GM19372 (cell line): ENCODE results near the gene CCDC183.
"Not testable (repeated sequence)": the region's sequence is repeated elsewhere in the genome, so short reads cannot be mapped to it uniquely, and the experiment has no call there.

Experiments
- ATAC-seq: cut with Tn5 transposase; IDR thresholded peaks from one replicate; pipeline ENCODE4 v1.9.1; 2021; ENCODE audit warnings: mild to moderate bottlenecking, low read depth, moderate library complexity; ENCODE audit not compliant: unreplicated experiment

The CCDC183 gene

DNA sequence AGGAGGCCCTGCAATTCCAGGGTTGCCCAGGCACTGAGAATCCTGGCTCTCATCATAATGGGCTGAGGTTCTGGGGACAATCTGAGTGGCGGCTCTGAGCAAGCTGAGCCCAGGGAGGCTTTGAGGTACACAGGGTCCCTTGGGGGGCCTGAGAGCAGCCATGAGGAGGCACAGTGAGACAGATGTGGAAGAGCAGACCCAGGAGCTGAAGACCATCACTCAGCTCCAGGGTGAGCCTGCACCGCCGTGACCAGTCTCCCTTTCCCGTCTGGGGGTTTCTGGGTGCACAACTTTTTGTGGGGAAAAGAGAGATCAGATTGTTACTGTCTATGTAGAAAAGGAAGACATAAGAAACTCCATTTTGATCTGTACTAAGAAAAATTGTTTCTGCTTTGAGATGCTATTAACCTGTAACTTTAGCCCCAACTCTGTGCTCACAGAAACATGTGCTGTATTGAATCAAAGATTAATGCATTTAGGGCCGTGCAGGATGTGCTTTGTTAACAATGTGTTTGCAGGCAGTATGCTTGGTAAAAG is at the start of gene CCDC183:
TSS of gene CCDC183 (plus strand) at position 101 of the 537 bp plus-strand sequence. CDS start at position 161, 60 bp downstream.
- ATAC-seq = no peak

DNA sequence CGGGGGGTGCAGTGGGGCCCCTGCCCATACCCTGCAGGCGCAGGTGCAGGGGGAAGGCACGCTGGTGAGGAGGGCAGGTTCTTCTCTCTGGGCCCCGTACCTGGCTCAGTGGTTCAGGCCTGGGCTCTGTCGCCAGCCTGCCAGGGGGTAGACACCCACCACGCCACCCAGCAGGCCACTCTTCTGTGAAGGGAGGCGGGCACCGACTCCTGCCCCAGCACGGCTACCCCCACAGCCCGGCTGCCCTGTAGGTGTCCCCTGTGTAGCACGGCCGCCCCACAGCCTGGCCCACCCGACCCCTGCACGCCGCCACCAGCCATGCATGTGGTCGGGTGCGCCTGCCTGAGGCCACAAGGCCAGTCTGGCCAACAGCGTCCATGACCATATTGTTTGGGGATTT is 49.5 kb upstream of the CCDC183 start:
- ATAC-seq = no peak

DNA sequence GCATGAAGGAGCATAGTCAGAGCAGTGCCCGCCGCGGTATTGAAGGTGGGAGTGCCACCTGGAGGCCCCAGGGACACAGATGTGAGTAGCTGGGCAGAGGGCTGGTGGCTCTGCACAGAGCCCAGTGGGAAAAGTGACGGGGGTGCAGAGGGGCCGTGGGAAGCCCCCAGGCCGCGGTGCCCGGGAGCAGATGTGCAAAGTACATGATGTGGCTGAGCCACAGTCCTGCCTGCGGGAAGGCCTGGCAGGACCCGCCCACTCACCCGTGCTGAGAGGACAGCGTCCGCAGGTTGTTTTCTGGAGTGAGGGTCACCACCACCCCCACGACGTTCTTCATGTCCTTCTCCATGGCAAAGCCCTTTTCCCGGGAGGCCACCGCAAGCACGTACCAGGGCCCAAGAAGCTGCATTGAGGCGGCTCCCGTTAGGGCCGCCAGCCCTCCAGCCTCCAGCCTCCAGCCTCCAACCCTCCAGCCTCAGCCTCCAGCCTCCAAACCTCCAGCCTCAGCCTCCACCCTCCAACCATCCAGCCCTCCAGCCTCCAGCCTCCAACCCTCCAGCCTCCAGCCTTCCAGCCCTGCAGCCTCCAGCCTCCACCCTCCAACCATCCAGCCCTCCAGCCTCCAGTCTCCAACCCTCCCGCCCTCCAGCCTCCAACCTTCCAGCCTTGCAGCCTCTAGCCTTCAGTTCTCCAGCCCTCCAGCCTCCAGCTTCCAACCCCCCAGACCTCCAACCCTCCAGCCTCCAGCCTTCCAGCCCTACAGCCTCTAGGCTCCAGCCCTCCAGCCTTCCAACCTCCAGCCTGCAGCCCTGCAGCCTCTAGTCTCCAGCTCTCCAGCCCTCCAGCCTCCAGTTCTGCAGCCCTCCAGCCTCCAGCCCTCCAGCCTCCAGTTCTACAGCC is 48.7 kb upstream of the CCDC183 start:
- ATAC-seq = no peak

DNA sequence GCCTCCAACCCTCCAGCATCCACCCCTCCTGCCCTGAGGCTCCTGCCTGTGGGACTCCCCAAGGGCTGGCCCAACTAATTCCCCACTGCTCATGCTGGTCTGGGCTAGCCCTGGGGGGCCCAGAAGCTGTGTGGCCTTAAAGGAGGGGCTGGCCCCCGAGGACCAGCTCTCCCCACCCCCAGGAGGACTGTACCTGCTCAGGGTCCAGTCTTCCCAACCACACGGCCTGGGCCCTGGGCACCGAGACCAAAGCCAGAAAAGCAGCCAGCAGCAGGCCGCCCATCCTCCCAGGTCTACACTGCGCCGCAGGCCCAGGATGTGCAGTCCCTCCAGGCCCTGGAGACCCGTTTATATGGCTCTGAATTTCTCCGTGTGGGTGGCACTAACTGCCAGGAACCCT is 47.9 kb upstream of the CCDC183 start, which contains the start of gene LCN6:
TSS of gene LCN6 (minus strand) at position 325 of the 400 bp plus-strand sequence. CDS start at position 283, 42 bp downstream.
- ATAC-seq = no peak

DNA sequence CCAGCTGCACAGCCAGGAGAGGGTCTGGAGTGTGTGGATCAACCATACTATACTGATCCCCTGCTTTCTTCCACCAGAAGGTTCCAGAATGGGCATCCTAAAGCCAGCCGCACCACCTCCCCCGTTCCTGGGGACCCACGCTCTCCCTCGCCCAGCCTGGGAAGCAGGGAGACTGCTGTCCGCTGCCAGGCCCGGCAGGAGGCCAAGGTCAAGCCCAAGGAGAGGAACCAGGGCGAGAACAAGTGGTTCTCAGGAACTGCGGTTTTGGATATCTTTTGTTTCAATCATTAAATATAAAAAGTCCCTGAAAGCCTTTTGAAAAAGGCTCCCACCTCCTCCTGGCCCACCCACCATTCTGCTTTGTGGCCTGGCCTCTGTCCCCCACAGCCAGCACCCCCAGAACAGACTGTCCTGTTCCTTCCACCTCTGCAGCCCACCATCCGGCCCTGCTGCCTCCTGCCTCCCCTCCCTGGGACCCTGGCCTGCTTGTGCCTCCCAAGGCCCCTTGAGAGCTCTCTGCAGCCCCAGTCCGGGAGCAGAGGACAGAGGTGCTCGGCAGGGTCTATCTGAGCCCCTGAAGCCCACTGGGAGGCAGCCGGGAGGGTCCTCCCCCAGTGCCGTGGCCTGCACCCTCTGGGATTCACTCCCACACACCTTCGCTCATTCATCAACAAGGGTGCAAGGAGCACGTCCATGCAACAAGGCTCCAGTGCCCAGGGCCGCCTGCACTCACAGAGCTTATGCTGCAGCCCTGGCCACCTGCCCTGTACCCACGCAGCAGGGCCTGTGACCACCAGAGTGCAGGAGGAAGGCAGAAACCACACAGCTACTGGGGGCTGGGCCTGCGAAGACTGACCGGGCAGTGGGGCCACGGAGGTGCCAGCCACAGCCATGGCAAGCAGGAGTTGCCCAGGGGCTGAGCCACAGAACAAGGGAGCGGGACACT is 47.2 kb upstream of the CCDC183 start:
- no peak for ATAC-seq

DNA sequence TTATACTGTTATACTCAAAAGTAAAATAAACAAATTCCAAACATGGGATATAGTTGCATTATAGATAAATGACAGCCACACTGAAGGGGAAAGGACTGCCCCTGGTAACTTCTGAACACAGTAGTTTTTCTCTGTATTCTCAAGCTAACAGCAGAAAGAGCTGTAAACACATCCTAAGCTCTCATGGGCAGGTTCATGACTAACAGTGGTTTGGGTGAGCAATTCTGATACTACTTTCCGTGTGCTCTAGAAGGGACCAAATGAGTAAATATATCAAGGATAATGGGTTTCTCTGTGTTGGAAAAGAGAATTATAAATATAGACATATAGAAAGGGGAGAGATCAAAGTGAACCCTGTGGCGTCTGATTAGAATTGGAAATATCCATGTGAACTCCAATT is 45.6 kb upstream of the CCDC183 start:
- no peak for ATAC-seq

DNA sequence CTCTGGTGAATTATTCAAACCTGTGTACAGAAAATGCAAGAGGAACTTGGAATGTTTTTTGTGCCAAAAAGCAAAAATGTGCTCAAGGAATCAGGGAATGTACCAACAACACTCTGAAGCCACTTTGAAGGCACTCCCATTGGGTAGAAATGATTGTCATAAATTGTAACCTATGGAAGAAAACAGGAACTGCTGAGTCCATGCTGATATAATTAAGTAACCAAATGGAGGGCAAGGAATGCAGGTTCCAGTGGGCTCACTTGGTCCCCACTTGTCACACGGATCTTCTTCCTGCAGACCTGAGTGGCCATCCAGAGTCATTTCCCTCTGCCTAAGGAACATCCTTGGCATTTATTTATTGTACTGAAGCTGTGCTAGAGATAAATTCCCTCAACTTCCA is 44.9 kb upstream of the CCDC183 start:
- ATAC-seq = no peak

DNA sequence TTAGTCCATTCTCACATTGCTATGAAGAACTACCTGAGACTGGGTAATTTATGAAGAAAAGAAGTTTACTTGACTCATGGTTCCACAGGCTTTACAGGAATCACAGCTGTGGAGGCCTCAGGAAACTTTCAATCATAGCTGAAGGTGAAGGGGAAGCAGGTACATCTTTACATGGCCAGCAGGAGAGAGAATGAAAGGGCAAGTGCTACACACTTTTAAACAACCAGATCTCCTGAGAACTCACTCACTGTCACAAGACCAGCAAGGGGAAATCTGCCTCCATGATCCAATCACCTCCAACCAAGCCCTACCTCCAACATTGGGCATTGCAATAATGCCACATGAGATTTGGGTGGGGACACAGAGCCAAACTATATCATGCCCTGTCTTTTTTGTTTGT is 44.3 kb upstream of the CCDC183 start:
- ATAC-seq = no peak

DNA sequence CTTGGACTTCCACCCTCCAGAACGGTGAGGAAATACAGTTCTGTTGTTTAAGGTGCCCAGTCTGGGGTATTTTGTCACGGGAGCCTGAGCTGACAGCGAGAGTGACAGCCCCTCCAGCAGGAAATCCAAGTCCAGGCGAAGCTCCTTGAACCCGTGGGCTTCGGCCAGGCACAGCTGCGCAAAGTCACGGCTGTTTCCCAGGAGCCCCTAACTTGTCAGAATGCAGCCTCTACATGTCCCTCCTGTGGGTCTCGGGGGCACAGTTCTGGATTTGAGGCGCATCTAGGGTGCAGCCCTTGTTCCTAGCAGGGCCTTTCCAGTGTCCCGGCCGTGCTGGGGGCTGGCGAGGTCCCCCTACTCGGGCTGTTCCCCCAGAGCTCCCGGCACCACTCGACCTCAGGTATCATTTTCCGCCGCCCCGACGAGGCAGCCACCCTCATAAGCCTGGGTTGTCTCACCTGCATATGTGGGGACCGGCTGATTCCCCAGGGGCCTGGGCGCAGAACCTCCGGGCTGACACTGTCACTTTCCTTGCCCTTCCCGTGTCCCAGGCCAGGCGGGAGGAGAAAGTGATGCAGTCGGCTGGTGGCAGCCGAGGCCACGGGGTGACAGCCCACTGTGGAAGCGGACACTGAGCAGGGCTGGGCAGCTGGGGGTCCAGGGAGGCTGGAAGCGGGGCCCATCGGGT is 42.6 kb upstream of the CCDC183 start:
- no peak for ATAC-seq

DNA sequence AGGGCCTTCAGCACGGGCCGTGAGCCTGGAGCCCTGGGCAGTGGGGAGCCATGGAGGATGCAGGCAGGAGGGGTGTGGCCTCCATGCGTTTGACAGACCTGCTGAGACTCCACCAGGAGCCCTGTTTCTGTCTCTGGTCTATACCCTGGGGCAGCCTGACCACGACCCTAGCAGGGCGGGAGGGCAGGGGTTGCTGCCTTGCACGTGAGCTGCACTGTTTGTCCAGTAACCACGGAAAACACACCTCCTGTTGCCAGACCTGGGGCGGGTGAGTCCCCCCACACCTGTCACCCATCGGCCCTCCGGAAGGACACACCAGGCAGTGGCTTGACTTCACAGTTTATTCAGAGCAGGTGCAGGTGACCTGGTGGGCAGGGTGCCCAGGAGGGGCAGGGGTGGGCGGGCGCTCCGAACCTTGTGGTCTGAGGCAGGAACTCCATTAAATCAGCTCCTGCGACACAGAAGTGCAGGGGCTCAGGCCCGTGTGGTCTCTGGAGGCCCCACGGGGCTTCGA is 42.0 kb upstream of the CCDC183 start:
- no peak for ATAC-seq

DNA sequence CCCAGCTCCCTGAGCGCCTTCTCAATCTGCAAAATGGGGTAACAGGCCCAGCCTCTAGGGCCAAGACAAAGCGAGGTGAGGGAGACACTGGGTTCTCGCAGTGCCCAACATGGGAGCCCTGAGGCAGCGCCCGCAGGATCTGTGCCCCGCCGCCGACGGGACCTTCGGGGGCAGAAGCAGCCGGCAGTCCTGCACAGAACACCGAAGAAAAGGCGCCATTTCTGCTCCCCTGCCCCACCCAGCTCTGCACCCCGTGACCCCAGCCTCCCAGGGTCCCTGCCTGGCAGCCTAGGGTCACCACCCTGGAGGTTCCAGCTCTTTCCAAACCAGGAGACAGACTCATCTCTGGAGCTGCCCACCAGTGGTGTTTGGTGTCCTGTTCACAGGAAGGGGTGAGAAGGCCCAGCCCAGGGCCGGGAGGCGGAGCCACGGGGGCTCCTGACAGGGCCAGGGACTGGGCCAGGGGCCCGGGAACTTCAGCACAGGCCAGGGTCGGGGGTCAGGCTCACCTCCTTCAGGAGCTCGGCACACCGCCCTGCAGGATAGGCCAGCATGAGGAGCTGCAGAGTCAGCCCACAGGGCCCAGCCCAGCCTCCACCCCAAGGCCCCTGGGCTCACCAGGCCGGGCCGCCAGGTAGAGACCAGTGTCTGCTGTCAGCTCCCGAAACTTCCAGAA is 41.4 kb upstream of the CCDC183 start:
- no peak for ATAC-seq

DNA sequence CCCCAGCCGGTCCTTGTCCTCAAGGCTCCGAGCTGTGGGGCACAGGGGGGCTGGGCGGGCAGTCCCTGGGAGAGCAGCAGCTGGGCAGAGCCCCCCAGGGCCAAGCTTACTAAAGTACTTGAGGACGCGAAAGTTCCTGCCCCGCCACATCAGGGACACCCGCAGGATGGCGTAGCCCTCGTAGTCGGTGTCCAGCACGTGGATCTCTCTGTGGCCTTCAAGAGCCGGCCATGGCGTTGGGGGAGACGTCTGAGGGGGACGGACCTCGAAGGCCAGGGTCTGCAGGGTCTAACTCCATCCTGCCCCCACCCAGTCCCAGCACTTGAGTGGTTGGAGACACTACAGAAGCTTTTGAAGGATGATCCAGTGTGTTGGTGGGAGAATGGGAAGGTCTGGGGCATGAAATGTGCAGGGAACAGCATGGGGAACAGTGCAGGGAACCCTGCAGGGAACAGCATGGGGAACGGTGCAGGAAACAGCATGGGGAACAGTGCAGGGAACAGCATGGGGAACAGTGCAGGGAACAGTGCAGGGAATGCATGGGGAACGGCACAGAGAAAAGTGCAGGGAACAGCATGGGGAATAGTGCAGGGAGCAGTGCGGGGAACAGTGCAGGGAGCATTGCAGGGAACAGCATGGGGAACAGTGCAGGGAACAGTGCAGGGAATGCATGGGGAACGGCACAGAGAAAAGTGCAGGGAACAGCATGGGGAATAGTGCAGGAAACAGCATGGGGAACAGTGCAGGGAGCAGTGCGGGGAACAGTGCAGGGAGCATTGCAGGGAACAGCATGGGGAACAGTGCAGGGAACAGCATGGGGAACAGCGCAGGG is 40.6 kb upstream of the CCDC183 start:
- not testable (repeated sequence) for ATAC-seq

DNA sequence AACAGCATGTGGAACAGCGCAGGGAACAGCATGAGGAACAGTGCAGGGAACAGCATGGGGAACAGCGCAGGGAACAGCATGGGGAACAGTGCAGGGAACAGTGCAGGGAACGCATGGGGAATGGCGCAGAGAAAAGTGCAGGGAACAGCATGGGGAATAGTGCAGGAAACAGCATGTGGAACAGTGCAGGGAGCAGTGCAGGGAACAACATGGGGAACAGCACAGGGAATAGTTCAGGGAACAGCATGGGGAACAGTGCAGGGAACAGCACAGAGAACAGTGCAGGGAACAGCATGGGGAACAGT is 40.1 kb upstream of the CCDC183 start:
- ATAC-seq = no peak

DNA sequence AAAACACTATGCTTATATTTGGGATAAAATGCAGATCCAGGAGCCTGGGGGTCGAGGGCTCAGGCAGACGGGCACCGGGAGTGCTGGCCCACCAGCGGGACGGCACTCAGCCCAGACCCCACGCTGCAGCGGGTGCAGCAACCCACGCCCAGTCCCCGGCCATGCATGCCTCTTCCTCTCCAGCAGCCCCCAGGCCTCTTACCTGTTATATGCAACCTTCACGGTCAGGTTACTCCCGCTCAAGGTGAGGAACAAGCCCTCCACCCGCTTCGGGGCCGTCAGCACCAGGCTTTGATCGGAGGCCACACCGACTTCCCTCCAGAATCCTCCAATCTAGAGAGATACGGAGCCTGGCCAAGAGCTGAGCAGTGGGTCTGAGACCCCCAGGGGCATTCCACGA is 39.3 kb upstream of the CCDC183 start:
- no peak for ATAC-seq

DNA sequence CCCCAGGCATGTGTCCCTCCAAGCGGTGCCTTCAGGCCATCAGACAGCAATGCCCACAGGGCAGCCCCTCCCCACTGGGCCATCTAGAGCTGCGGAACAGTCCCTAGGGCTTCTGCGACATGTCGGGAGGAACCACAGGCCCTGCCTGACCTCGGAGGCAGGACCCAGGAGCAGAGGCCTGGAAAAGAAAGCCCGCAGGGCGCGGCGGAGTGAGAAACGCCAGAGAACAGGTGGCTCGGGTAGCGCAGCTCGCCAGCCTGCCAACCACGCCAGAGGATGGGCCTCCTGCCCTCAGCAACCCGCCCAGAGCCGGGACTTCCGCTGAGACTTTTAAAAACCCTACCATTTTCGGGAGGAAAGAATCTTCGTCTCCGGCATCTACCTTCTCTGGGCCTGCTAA is 38.8 kb upstream of the CCDC183 start:
- no peak for ATAC-seq

DNA sequence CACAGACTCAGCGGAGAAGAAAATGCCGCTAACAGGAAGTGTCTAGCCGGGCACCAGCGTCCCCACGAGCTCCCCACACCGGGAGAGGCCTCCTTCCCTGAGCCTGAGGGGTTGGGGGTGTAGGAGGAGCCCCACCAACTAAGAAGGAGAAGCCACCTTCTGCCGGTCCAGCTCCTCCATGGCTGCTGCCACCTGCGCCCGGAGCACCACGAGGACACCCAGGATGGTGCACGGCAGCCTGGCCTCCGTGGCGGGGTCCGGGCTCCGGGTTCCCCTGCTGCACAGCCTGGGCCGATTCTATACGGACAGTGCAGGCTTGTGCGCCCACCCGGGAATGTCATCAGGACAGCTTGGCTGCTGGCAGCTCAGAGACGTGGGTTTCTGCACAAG is 38.4 kb upstream of the CCDC183 start:
- no peak for ATAC-seq

DNA sequence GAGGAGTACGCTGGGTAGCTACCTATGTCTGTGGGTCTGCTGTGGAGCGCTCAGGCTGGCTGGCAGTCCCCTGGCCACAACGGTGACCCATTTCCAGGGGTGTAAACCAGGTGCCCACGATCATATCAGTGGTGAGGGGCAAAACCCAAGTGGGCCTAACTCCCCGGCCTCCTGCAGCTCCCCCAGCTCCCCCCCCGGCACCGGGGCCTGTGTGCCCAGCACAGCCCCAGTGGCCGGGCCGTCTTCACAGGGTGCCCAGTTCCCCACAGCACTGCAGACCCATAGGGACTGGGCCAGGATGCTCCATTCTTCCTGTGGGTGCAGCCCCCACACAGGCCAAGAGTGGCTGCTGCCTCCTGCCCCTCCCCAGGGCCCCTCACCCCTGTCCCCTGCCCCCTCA is 37.1 kb upstream of the CCDC183 start:
- ATAC-seq = no peak

DNA sequence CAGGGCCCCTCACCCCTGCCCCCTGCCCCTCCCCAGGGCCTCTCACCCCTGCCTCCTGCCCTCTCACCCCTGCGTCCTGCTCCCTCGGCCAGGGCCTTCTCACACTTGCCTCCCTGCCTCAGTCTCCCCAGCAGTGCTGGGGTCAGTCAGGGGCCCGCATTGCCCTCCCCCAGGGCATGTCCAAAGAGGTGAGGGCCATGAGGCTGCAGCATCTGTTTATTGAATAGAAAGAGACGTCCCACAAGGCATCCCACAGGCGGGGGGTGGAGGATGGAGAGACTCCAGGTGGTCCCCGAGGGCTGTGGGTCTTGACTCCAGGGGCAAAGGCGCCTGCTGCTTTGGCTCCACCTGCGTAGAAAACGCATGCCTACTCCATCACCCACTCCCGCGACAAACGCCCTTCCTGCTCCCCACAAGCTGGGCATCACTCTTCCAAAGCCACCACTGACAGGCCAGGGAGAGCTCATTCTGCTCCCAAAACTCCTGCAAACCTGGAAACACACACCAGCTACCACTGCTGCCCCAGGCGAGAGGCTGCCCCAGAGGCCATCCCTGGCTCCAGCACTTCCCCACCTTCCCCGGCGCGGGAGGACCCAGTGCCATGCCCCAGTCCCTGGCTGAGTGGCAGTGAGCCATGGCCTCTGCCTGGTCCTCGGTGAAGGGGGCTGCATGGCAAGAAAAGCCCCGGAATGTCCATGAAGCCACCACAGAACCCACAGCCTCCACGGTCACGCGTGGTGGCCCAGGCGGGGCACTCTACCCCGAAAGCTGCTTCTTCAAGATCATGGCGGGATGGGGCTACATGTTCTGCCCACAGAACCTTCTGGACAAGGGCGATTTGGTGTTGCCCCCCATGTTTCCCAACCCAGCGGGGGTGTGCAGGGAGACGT is 36.5 kb upstream of the CCDC183 start:
- ATAC-seq = no peak
